Left ventricle myocardium inferior (tissue), 1 donor: Measurements from ENCODE around the gene RAB6B. TPM values are rescaled to one million over a fixed set of nuclear protein-coding genes. Genes with fewer than 3 reads are reported as not detected.

ENCODE experiments used
- DNase-seq: peaks from one replicate; pipeline ENCODE4 v3.0.0-alpha.2; 2020
- H3K27ac ChIP-seq: fragments of 200-600 bp; replicated peaks from 2 replicates; pipeline ENCODE4 v1.8.0; 2021
- H3K27me3 ChIP-seq: fragments of 200-600 bp; 2 replicates; pipeline ENCODE4 v1.8.0; 2021; ENCODE audit warnings: low read depth
- H3K36me3 ChIP-seq: fragments of 200-600 bp; 2 replicates; pipeline ENCODE4 v1.8.0; 2021
- H3K4me1 ChIP-seq: fragments of 200-600 bp; 2 replicates; pipeline ENCODE4 v1.8.0; 2021
- H3K4me3 ChIP-seq: fragments of 200-600 bp; 2 replicates; pipeline ENCODE4 v1.8.0; 2021; ENCODE audit warnings: mild to moderate bottlenecking, moderate library complexity
- H3K9me3 ChIP-seq: fragments of 200-600 bp; replicated peaks from 2 replicates; pipeline ENCODE4 v1.8.0; 2021
- intact Hi-C: fragments of 100-400 bp; cut with micrococcal nuclease; formaldehyde crosslinking; loops from one replicate; pipeline ENCODE4 v1.11.0; 2022
- total RNA-seq: library from RNA; stranded (reverse); fragmentation: NEBNext Ultra II Directional; extraction: Animal tissue kit (Norgen Biotek cat#: 25700); gene quantifications from one replicate; pipeline ENCODE4 v1.2.1, GENCODE V29; 2021
- TF ChIP-seq, protein P1 (sequence below): fragments of 200-600 bp; IDR thresholded peaks from 2 replicates; pipeline ENCODE4 v1.8.0; 2021; ENCODE audit warnings: antibody characterized with exemption, mild to moderate bottlenecking, borderline replicate concordance
- donor health status: DM: no; HTN: yes; CAD: no; lungs with severe emphysema.

Gene RAB6B
- total RNA-seq, 1 donor from 2014 or later: 59.1 TPM

DNA sequence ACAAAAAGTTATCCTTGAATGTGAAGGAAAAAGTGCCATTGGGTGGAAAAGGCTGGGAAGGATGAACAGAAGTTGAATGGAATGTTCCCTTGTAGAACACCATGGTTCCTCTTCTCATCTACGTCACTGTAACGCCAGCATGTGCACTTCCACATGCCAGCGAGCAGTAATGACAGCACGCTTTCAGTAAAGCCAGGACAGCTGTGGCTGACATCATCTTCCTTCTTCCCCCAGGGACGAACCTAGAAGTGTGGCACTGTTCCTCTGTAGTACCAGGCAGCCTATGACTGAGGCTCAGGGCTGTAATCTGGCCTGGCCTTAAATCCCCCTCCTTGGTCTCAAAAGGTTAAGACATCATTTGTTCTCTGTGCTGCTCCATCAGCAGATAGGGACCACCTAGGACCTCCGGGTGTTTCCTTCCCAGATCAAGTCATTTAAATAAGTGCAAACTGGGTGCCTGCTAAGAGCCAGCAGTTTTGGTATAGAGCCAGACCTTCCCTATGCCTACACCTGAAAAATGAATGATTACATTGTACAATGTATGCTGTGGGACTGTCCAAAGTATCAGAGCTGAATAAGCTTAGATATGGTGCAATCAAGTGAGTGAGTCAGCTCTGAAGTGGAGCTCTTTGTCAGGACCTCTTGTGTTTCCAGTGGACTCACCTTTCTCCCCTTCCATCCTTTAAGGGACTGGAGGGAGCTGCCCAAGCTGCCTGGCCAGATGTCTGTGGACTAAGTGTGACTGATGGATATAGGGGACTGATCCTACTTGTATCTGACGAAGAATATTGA lies 95.7 kb downstream of the RAB6B start:
- H3K9me3 ChIP-seq: no peaks in the 10 kb centered on the region
- H3K27ac ChIP-seq: no peak overlapping the region
- intact Hi-C loops: loop anchor here (10.0 kb wide), 1 partner anchor 135 kb away; the partner anchor contains the start of gene TOPBP1
- H3K36me3 ChIP-seq: no peaks in the 10 kb centered on the region
- peaks cover under 1% of the 10 kb centered on the region for H3K4me1 ChIP-seq
- peaks cover 10% of the 10 kb centered on the region for H3K27me3 ChIP-seq
- TF ChIP-seq, protein P1, sequence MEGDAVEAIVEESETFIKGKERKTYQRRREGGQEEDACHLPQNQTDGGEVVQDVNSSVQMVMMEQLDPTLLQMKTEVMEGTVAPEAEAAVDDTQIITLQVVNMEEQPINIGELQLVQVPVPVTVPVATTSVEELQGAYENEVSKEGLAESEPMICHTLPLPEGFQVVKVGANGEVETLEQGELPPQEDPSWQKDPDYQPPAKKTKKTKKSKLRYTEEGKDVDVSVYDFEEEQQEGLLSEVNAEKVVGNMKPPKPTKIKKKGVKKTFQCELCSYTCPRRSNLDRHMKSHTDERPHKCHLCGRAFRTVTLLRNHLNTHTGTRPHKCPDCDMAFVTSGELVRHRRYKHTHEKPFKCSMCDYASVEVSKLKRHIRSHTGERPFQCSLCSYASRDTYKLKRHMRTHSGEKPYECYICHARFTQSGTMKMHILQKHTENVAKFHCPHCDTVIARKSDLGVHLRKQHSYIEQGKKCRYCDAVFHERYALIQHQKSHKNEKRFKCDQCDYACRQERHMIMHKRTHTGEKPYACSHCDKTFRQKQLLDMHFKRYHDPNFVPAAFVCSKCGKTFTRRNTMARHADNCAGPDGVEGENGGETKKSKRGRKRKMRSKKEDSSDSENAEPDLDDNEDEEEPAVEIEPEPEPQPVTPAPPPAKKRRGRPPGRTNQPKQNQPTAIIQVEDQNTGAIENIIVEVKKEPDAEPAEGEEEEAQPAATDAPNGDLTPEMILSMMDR: no peak
- DNase-seq: no peak
- H3K4me3 ChIP-seq: no peak overlapping the region

DNA sequence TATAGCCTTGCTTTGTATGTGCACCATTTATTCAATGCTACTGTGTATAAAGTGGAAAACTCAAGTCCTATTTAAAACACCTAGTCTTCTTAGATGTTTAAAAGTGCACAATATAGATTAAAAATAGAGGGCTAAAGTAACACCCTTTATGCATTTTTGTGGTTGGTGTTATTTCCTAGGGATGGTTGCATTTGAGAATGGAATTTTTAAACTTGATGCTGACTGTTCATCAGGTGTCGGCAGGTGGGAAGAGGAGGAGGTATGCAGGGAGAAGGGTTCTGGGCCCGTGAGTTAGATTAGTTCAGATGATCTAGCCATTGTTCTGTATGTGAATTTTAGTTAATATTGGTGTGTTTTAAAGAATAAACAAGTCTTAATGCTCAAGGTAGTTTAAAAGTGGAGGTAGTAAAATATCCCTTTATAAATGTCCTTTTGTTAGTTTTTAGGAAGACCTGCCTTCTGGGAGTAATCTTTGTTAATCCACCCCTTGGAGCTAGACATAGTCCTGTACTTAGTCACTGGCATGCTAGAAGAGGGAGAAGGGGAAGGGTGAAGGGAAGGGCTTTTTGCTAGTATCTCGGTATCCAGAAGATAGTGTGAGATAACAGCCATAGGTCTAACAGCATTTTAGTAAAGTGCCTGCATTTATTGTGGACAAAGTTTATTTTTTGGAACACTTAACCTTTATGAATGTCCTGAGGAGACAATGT lies 98.1 kb downstream of the RAB6B start:
- intact Hi-C loops: no loop called here
- Histone ChIP-seq H3K4me3 (no peak overlapping the region), H3K9me3 (peaks cover 7% of the 10 kb centered on the region), H3K27me3 (peaks cover 12% of the 10 kb centered on the region), H3K4me1 (no peaks in the 10 kb centered on the region), H3K27ac (no peak overlapping the region), H3K36me3 (no peaks in the 10 kb centered on the region)
- DNase-seq: no peak
- TF ChIP-seq, protein P1: no peak

DNA sequence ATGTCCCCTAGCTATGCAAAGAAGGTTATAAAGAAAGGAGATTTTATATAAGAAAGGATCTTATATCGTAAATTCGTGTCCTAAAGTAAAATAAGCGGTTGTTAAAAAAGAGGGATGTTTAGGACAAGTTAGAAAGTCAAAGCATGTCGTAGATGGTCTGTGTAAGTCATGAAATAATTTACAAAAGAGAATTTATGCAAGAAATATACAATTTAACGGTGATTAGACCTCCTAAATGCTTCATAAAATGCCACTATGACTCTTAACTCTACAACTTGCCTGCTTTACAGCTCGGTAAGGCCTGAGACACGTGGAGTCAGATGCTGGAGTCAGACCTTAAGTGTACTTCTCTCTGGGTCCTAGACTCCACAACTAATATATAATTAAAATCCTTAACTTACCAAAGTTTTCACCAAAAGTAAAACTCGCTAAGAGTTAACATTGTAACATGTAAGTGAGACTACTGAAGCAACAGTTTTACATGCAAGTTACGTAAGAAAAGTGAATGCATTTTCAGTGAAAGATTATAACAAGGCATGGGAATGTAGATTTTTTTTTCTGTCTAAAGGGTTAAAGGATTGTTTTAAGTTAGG lies 103.4 kb downstream of the RAB6B start:
- no peak overlapping the region for H3K27ac ChIP-seq
- TF ChIP-seq, protein P1: no peak
- no peak for DNase-seq
- peaks cover 24% of the 10 kb centered on the region for H3K9me3 ChIP-seq
- intact Hi-C loops: no loop called here
- no peak overlapping the region for H3K4me3 ChIP-seq
- no peaks in the 10 kb centered on the region for H3K4me1 ChIP-seq
- H3K27me3 ChIP-seq: peaks cover 3% of the 10 kb centered on the region
- no peaks in the 10 kb centered on the region for H3K36me3 ChIP-seq

DNA sequence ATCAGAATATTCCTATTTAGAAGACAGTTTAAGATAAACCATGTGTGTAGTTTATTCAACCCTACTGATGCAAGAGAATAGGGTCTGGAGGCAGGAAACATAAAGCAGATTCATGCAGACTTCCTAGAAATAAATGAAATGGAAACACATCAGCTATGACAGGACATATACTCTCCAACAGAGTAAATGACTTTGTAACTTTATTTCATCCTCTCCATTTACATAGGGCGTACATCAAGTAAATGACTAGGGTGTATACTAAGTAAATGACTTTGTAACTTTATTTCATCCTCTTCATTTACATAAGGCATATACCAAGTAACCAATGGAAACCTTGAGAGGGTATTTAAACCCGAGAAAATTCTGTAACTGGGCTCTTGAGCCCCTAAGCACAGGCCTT lies 107.7 kb downstream of the RAB6B start:
- Histone ChIP-seq H3K27me3 (peaks cover 12% of the 10 kb centered on the region), H3K36me3 (no peaks in the 10 kb centered on the region), H3K9me3 (peaks cover 22% of the 10 kb centered on the region), H3K4me1 (no peaks in the 10 kb centered on the region), H3K27ac (no peak overlapping the region), H3K4me3 (no peak overlapping the region)
- TF ChIP-seq, protein P1: no peak
- intact Hi-C loops: no loop called here
- no peak for DNase-seq

DNA sequence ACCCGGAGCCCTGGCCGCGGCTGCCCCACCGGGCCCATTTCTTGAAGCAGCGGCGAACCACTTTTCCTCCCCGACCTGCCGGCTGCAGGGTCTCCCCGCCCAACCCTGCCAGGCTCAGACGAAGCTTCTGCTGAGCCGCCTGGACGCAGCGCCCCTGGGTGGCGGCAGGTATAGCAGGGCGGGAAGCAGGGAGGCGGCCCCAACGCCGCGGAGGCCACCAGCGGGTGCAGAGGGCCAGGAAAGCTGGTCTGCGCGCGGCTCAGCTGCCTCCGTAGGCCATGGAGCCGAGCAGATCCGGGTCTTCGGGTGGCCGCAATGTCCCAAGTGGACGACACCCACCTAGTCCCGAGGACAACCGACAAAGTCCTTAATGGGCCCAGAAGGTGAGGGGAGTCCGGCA lies 111.9 kb downstream of the RAB6B start:
- no peaks in the 10 kb centered on the region for H3K4me1 ChIP-seq
- no peaks in the 10 kb centered on the region for H3K9me3 ChIP-seq
- no peak overlapping the region for H3K4me3 ChIP-seq
- H3K27me3 ChIP-seq: peaks cover 40% of the 10 kb centered on the region
- H3K36me3 ChIP-seq: no peaks in the 10 kb centered on the region
- no peak overlapping the region for H3K27ac ChIP-seq
- no peak for DNase-seq
- intact Hi-C loops: no loop called here
- TF ChIP-seq, protein P1: no peak
